ENCODE measurements around the gene MRPS23.

The MRPS23 gene

GRCh38 chr17:57871155-57871554 is 21.3 kb upstream of the MRPS23 start:
- TF ChIP-seq CTCF (IDR thresholded peaks at IDR 0.05) = no peak

GRCh38 chr17:57870283-57870635 is 20.4 kb upstream of the MRPS23 start:
- TF ChIP-seq CTCF (IDR thresholded peaks at IDR 0.05) = no peak

GRCh38 chr17:57869617-57870282 is 19.9 kb upstream of the MRPS23 start:
- TF ChIP-seq CTCF (IDR thresholded peaks at IDR 0.05) = no peak

- no peak for TF ChIP-seq CTCF (IDR thresholded peaks at IDR 0.05)
Observed at GRCh38 chr17:57868910-57869616, 19.2 kb upstream of the MRPS23 start.

GRCh38 chr17:57868007-57868909 is 18.4 kb upstream of the MRPS23 start:
- no peak for TF ChIP-seq CTCF (IDR thresholded peaks at IDR 0.05)

GRCh38 chr17:57867126-57867525 is 17.3 kb upstream of the MRPS23 start:
- TF ChIP-seq CTCF (IDR thresholded peaks at IDR 0.05) = no peak

- no peak for TF ChIP-seq CTCF (IDR thresholded peaks at IDR 0.05)
Observed at GRCh38 chr17:57866723-57867122, 16.9 kb upstream of the MRPS23 start.
